Sigmoid colon (tissue), 4 donors: ENCODE results near the gene SGCB.

Experiments
- POLR2AphosphoS5 ChIP-seq, 4 donors: sonication (generic); formaldehyde crosslinking; IDR thresholded peaks; one replicate each; pipeline ENCODE4 v1.6.1; 2017; ENCODE audit warnings: antibody characterized with exemption in 4 of 4
- TF ChIP-seq, protein P1 (sequence below), 4 experiments: fragments of 450-650 bp in 3 of 4; fragments of 200-600 bp in 1 of 4; IDR thresholded peaks; one replicate each; pipeline ENCODE4 v1.5.1; 2016 to 2019; ENCODE audit warnings: antibody characterized with exemption in 4 of 4, mild to moderate bottlenecking in 3 of 4, moderate library complexity in 2 of 4

DNA sequence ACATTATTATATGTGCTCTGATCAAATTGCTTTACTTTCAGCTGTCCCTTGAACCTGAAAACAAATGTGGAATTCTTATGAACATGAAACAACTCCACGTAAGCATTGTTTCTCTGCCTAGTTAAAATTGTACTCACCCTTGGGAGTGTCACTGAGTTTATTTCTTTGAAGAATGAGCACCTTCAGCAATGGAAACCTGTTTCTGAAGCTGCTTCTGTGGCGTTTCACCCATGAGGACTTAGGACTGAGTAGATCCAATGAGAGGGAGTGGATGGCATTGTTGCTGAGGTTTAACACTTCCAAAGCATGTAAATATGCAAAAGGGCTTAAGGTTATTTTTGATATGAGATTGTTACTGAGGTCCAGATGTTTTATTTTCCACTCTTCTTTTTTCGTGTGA is 21.1 kb downstream of the SGCB start:
- TF ChIP-seq, protein P1, sequence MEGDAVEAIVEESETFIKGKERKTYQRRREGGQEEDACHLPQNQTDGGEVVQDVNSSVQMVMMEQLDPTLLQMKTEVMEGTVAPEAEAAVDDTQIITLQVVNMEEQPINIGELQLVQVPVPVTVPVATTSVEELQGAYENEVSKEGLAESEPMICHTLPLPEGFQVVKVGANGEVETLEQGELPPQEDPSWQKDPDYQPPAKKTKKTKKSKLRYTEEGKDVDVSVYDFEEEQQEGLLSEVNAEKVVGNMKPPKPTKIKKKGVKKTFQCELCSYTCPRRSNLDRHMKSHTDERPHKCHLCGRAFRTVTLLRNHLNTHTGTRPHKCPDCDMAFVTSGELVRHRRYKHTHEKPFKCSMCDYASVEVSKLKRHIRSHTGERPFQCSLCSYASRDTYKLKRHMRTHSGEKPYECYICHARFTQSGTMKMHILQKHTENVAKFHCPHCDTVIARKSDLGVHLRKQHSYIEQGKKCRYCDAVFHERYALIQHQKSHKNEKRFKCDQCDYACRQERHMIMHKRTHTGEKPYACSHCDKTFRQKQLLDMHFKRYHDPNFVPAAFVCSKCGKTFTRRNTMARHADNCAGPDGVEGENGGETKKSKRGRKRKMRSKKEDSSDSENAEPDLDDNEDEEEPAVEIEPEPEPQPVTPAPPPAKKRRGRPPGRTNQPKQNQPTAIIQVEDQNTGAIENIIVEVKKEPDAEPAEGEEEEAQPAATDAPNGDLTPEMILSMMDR (IDR thresholded peaks at IDR 0.05), result no peak
- no peak for TF ChIP-seq POLR2AphosphoS5 (IDR thresholded peaks at IDR 0.05)
